GM12892 (cell line): ENCODE results near the gene MGLL.

ENCODE experiments used
- POLR2A ChIP-seq: IDR thresholded peaks from 2 replicates; pipeline ENCODE4 v1.6.1; 2011; ENCODE audit warnings: low read depth, low read length, control low read depth
- POLR2AphosphoS5 ChIP-seq: IDR thresholded peaks from 2 replicates; pipeline ENCODE4 v1.6.1; 2011; ENCODE audit warnings: low read depth, low read length, control low read depth
- TAF1 ChIP-seq: IDR thresholded peaks from 2 replicates; pipeline ENCODE4 v1.6.1; 2011; ENCODE audit warnings: low read depth, mild to moderate bottlenecking, control low read depth, low read length, borderline replicate concordance

- TF ChIP-seq POLR2A (no peak), POLR2AphosphoS5 (no peak), TAF1 (no peak)
Measured at GRCh38 chr3:127658234-127658633, 164.1 kb downstream of the MGLL start.
